ENCODE data around the gene STAT3.

The STAT3 gene

DNA sequence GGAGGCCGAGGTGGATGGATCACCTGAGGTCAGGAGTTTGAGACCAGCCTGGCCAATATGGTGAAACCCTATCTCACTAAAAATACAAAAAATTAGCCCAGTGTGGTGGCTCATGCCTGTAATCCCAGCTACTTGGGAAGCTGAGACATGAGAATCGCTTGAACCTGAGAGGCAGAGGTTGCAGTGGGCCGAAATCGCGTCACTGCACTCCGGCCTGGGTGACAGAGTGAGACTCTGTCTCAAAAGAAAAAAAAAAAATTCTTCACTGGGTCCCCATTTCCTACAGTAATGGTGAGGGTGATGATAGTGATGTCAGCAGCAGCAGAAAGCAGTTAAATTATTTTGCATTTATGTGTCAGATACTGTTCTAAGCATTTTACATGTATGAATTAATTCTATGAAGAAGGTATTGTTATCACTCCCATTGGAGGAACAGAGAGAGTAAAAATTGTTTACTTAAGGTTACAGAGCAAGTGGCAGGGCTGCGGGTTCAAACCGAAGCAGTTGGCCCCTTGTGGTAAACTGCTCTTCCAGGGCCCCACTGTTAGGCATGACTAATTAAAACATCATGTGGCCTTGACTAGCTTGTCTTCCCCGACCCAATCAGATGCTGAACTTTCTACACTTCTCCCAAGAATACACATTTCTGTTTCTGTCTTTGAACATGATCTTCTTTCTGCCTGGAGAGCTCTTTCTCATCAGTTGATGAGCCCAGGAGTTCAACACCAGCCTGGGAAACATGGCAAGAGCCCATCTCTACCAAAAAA is 45.8 kb downstream of the STAT3 start:
- no peak for TF ChIP-seq EP300 (IDR thresholded peaks at IDR 0.05; ENCODE audit: borderline replicate concordance)
- TF ChIP-seq, protein P1, sequence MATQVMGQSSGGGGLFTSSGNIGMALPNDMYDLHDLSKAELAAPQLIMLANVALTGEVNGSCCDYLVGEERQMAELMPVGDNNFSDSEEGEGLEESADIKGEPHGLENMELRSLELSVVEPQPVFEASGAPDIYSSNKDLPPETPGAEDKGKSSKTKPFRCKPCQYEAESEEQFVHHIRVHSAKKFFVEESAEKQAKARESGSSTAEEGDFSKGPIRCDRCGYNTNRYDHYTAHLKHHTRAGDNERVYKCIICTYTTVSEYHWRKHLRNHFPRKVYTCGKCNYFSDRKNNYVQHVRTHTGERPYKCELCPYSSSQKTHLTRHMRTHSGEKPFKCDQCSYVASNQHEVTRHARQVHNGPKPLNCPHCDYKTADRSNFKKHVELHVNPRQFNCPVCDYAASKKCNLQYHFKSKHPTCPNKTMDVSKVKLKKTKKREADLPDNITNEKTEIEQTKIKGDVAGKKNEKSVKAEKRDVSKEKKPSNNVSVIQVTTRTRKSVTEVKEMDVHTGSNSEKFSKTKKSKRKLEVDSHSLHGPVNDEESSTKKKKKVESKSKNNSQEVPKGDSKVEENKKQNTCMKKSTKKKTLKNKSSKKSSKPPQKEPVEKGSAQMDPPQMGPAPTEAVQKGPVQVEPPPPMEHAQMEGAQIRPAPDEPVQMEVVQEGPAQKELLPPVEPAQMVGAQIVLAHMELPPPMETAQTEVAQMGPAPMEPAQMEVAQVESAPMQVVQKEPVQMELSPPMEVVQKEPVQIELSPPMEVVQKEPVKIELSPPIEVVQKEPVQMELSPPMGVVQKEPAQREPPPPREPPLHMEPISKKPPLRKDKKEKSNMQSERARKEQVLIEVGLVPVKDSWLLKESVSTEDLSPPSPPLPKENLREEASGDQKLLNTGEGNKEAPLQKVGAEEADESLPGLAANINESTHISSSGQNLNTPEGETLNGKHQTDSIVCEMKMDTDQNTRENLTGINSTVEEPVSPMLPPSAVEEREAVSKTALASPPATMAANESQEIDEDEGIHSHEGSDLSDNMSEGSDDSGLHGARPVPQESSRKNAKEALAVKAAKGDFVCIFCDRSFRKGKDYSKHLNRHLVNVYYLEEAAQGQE (IDR thresholded peaks at IDR 0.05; ENCODE audit: low read depth), result no peak
- TF ChIP-seq TCF12 (IDR thresholded peaks at IDR 0.05; ENCODE audit: low read depth), result no peak
- TF ChIP-seq, protein P2, sequence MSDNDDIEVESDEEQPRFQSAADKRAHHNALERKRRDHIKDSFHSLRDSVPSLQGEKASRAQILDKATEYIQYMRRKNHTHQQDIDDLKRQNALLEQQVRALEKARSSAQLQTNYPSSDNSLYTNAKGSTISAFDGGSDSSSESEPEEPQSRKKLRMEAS (IDR thresholded peaks at IDR 0.05), result no peak
- TF ChIP-seq EGR1 (IDR thresholded peaks at IDR 0.05), result no peak
- no peak for TF ChIP-seq FOXM1 (IDR thresholded peaks at IDR 0.05; ENCODE audit: borderline replicate concordance, low read depth)
- TF ChIP-seq USF1 (IDR thresholded peaks at IDR 0.05), result no peak
- no peak for TF ChIP-seq TEAD4 (IDR thresholded peaks at IDR 0.05)
- no peak for TF ChIP-seq YY1 (IDR thresholded peaks at IDR 0.05; ENCODE audit: low read depth)
- no peak for TF ChIP-seq CEBPB (IDR thresholded peaks at IDR 0.05)
- TF ChIP-seq RAD21 (IDR thresholded peaks at IDR 0.05; ENCODE audit: low read depth), result no peak
- no peak for TF ChIP-seq CREB1 (IDR thresholded peaks at IDR 0.05; ENCODE audit: low read depth)
- TF ChIP-seq ZBTB7A (IDR thresholded peaks at IDR 0.05; ENCODE audit: low read depth), result no peak

DNA sequence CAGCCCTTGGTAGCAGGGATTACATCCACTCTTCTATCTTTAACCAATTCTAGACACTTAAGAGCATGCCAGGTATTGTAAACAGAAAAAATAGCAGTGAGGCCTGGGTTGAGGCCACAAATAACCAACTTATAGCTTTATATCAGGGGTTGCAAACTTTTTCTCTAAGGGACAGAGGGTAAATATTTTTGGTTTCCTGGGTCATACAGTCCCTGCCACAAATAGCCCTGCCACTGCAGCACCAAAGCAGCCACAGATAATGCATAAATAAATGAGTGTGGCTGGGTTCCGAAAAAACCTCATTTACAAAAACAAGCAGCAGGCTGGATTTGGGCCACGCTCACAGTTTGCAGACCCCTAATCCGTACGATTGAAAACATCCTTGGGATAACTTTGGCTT is 46.7 kb downstream of the STAT3 start:
- TF ChIP-seq EP300 (IDR thresholded peaks at IDR 0.05; ENCODE audit: borderline replicate concordance), result no peak

- TF ChIP-seq, protein P1 (IDR thresholded peaks at IDR 0.05; ENCODE audit: low read depth), result no peak
- no peak for TF ChIP-seq YY1 (IDR thresholded peaks at IDR 0.05; ENCODE audit: low read depth)
- no peak for TF ChIP-seq USF1 (IDR thresholded peaks at IDR 0.05)
- no peak for TF ChIP-seq ZBTB7A (IDR thresholded peaks at IDR 0.05; ENCODE audit: low read depth)
- TF ChIP-seq RAD21 (IDR thresholded peaks at IDR 0.05; ENCODE audit: low read depth), result no peak
- TF ChIP-seq NFIC (IDR thresholded peaks at IDR 0.05), result no peak
- no peak for TF ChIP-seq TAF1 (IDR thresholded peaks at IDR 0.05; ENCODE audit: low read depth)
- TF ChIP-seq TCF12 (IDR thresholded peaks at IDR 0.05; ENCODE audit: low read depth), result no peak
- TF ChIP-seq EP300 (IDR thresholded peaks at IDR 0.05; ENCODE audit: borderline replicate concordance), result no peak
- no peak for TF ChIP-seq CREB1 (IDR thresholded peaks at IDR 0.05; ENCODE audit: low read depth)
- TF ChIP-seq, protein P2 (IDR thresholded peaks at IDR 0.05), result no peak
- no peak for TF ChIP-seq CEBPB (IDR thresholded peaks at IDR 0.05)
- no peak for TF ChIP-seq TEAD4 (IDR thresholded peaks at IDR 0.05)
- TF ChIP-seq EGR1 (IDR thresholded peaks at IDR 0.05), result no peak
- TF ChIP-seq FOXM1 (IDR thresholded peaks at IDR 0.05; ENCODE audit: borderline replicate concordance, low read depth), result no peak
These were observed 47.5 kb downstream of the STAT3 start for GRCh38 chr17:42340691-42341127.

- TF ChIP-seq FOXM1 (IDR thresholded peaks at IDR 0.05; ENCODE audit: borderline replicate concordance, low read depth), result no peak
- TF ChIP-seq TAF1 (IDR thresholded peaks at IDR 0.05; ENCODE audit: low read depth), result no peak
- no peak for TF ChIP-seq CREB1 (IDR thresholded peaks at IDR 0.05; ENCODE audit: low read depth)
- TF ChIP-seq, protein P2 (IDR thresholded peaks at IDR 0.05), result no peak
- no peak for TF ChIP-seq USF1 (IDR thresholded peaks at IDR 0.05)
- TF ChIP-seq EP300 (IDR thresholded peaks at IDR 0.05; ENCODE audit: borderline replicate concordance), result no peak
- no peak for TF ChIP-seq TCF12 (IDR thresholded peaks at IDR 0.05; ENCODE audit: low read depth)
- TF ChIP-seq ZBTB7A (IDR thresholded peaks at IDR 0.05; ENCODE audit: low read depth), result no peak
- no peak for TF ChIP-seq EGR1 (IDR thresholded peaks at IDR 0.05)
- TF ChIP-seq TEAD4 (IDR thresholded peaks at IDR 0.05), result no peak
- no peak for TF ChIP-seq NFIC (IDR thresholded peaks at IDR 0.05)
- TF ChIP-seq YY1 (IDR thresholded peaks at IDR 0.05; ENCODE audit: low read depth), result no peak
- no peak for TF ChIP-seq RAD21 (IDR thresholded peaks at IDR 0.05; ENCODE audit: low read depth)
- no peak for TF ChIP-seq CEBPB (IDR thresholded peaks at IDR 0.05)
- TF ChIP-seq, protein P1 (IDR thresholded peaks at IDR 0.05; ENCODE audit: low read depth), result no peak
These were observed 49.0 kb downstream of the STAT3 start for GRCh38 chr17:42339221-42339620.

Measured in Ishikawa (cell line).